ENCODE measurements around the gene TNKS2. TPM values are rescaled to one million over a fixed set of nuclear protein-coding genes. Genes with fewer than 3 reads are reported as not detected.
"Not testable (repeated sequence)": the region's sequence is repeated elsewhere in the genome, so short reads cannot be mapped to it uniquely, and the experiment has no call there.

TNKS2 gene
- total RNA-seq, 1 donor from 2014 or later, result 36.3 TPM

DNA sequence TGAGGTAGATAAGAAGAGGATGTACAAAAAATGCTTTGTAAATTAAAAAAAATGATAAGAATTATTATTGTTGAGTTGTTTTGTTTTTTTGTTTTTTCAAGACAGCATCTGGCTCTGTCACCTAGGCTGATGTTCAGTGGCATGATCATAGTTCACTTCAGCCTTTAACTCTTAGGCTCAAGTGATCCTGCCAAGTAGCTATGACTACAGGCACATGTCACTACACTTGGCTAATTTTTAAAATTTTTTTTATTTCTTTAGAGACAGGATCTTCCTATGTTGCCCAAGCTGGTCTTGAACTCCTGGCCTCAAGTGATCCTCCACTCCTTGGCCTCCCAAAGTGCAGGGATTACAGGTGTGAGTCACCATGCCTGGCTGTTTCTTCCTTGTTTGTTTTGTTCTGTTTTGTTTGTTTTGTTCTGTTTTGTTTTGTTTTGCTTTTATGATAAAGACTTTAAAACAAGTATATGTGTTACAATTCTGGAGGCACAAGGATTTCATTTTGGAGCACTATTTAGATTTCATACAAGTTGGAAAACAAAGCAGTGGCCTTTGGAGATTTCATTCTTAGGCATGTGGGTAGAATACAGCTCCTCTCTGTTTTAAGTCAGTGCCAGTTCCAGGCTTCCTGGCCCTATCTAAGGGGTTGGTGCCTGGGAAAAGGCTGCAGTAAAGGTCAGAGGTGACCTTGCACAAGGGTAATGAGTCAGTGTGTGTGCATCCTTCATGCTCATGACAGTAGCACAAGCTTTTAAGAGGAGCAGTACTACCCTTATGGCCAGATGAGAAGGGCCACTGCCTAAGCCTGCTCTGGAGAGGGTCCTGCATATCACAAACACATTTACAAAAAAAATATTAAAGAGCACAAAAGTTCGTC is 93.1 kb downstream of the TNKS2 start:
- no peaks in the 10 kb centered on the region for H3K9me3 ChIP-seq
- peaks cover 14% of the 10 kb centered on the region for H3K4me1 ChIP-seq
- TF ChIP-seq, protein P1, sequence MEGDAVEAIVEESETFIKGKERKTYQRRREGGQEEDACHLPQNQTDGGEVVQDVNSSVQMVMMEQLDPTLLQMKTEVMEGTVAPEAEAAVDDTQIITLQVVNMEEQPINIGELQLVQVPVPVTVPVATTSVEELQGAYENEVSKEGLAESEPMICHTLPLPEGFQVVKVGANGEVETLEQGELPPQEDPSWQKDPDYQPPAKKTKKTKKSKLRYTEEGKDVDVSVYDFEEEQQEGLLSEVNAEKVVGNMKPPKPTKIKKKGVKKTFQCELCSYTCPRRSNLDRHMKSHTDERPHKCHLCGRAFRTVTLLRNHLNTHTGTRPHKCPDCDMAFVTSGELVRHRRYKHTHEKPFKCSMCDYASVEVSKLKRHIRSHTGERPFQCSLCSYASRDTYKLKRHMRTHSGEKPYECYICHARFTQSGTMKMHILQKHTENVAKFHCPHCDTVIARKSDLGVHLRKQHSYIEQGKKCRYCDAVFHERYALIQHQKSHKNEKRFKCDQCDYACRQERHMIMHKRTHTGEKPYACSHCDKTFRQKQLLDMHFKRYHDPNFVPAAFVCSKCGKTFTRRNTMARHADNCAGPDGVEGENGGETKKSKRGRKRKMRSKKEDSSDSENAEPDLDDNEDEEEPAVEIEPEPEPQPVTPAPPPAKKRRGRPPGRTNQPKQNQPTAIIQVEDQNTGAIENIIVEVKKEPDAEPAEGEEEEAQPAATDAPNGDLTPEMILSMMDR (IDR thresholded peaks at IDR 0.05), result no peak
- no peak for TF ChIP-seq POLR2A (IDR thresholded peaks at IDR 0.05)
- no peak for TF ChIP-seq POLR2AphosphoS5 (IDR thresholded peaks at IDR 0.05; ENCODE audit: insufficient read depth in 1 of 2, low read depth in 1 of 2)
- DNase-seq (ENCODE audit: extremely low spot score in 2 of 2), result no peak
- H3K4me3 ChIP-seq, result no peak overlapping the region
- no peaks in the 10 kb centered on the region for H3K36me3 ChIP-seq
- intact Hi-C loops (cut with DNase I), result no loop called here
- H3K27me3 ChIP-seq, result no peaks in the 10 kb centered on the region
- H3K27ac ChIP-seq, result no peak overlapping the region

DNA sequence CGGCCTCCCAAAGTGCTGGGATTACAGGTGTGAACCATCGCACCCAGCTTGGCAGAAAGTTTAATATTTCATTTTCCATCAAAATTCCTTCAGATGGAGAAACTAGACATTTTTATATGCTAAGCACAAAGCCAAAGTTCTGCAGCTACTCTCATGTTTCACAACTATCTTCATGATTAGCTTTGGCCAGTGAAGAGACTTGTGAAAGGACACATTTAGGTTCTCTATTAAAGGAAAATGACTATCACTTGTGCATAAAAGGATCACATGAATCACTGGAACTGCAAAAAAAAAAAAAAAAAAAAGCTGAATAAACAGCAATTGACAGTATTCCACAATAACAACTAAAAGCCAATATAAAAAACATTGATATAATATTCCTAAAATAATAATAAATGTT is 94.8 kb downstream of the TNKS2 start:
- intact Hi-C loops (cut with DNase I), result no loop called here
- no peaks in the 10 kb centered on the region for H3K36me3 ChIP-seq

DNA sequence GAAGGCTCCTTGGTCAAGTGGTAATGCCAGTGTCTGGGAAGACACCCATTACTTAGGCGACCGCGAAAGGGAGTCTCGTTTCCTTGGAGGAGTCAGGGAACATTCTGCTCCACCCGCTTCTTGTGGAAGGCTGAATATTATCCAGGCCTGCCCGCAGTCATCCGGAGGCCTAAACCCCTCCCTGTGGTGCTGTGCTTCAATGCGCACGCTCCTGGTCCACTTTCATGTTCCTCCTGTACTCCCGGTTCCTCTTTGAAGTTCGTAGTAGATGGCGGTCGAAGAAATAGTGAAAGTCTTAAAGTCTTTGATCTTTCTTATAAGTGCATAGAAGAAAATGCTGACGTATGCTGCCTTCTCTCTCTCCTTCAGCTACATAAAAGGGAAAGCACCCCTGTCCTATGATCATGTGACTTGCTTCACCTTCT is 96.0 kb downstream of the TNKS2 start:
- H3K27me3 ChIP-seq; DNase-seq (ENCODE audit: extremely low spot score in 2 of 2); intact Hi-C loops (cut with DNase I); H3K27ac ChIP-seq; H3K36me3 ChIP-seq; H3K4me1 ChIP-seq; H3K9me3 ChIP-seq; H3K4me3 ChIP-seq: not testable (repeated sequence)

More for the DNA sequence above, 94.8 kb downstream of the TNKS2 start:
- peaks cover 4% of the 10 kb centered on the region for H3K4me1 ChIP-seq
- no peaks in the 10 kb centered on the region for H3K9me3 ChIP-seq
- DNase-seq (ENCODE audit: extremely low spot score in 2 of 2), result no peak
- H3K27ac ChIP-seq, result no peak overlapping the region
- no peak overlapping the region for H3K4me3 ChIP-seq
- H3K27me3 ChIP-seq, result no peaks in the 10 kb centered on the region
- TF ChIP-seq POLR2A (IDR thresholded peaks at IDR 0.05), result no peak
- TF ChIP-seq, protein P1 (IDR thresholded peaks at IDR 0.05), result no peak
- no peak for TF ChIP-seq POLR2AphosphoS5 (IDR thresholded peaks at IDR 0.05; ENCODE audit: insufficient read depth in 1 of 2, low read depth in 1 of 2)

DNA sequence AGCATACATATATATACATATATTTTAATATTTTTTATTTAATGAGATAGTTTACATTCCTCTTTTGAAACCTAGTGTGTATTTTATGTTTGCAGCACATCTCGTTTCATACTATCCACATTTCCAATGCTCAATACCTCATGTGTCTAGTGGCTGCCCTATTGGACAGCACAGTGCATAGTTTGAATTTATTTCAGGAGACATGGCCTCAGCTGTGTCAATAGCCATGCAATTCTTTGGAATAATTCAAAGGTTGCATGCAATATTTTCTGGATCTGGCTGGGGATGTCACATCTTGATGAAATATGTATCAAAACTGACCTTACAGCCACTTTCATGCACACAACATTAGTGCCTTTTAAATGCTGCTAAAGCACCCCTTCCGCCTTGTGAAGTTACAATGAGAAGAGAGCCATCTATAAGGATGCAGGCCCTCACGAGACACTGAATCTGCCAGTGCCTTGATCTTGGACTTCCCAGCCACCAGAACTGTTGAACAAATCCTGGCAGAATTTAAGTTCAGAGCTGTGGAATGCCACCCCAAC is 98.1 kb downstream of the TNKS2 start:
- H3K36me3 ChIP-seq, result no peaks in the 10 kb centered on the region
- no peak for TF ChIP-seq POLR2A (IDR thresholded peaks at IDR 0.05)
- TF ChIP-seq, protein P1 (IDR thresholded peaks at IDR 0.05), result no peak
- no peak for TF ChIP-seq POLR2AphosphoS5 (IDR thresholded peaks at IDR 0.05; ENCODE audit: insufficient read depth in 1 of 2, low read depth in 1 of 2)
- H3K4me3 ChIP-seq, result no peak overlapping the region
- DNase-seq (ENCODE audit: extremely low spot score in 2 of 2), result no peak
- H3K27ac ChIP-seq, result no peak overlapping the region
- intact Hi-C loops (cut with DNase I), result no loop called here
- no peaks in the 10 kb centered on the region for H3K27me3 ChIP-seq
- H3K4me1 ChIP-seq, result no peaks in the 10 kb centered on the region
- no peaks in the 10 kb centered on the region for H3K9me3 ChIP-seq

DNA sequence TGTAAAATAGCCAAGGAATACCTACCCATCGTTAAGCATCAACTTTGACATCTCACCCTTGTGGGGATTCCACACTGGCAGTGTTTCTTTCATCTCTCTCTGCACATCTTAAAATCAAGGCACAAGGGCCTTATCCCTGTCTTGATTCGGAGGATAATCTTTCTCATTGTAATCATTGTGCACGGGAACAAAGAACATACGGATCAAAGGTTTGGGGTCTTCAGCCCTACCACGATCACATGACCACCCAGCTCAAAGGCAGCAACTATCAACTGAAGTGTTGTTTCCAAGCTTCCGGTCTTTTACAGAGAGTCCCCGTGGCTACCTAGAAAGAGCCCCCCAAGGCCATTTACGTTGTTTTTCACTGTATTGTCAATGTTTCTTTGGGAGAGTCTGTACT is 99.2 kb downstream of the TNKS2 start:
- DNase-seq (ENCODE audit: extremely low spot score in 2 of 2), result no peak
- no peak for TF ChIP-seq POLR2A (IDR thresholded peaks at IDR 0.05)
- TF ChIP-seq, protein P1 (IDR thresholded peaks at IDR 0.05), result no peak
- TF ChIP-seq POLR2AphosphoS5 (IDR thresholded peaks at IDR 0.05; ENCODE audit: insufficient read depth in 1 of 2, low read depth in 1 of 2), result no peak
- H3K27me3 ChIP-seq, result no peaks in the 10 kb centered on the region
- H3K9me3 ChIP-seq, result no peaks in the 10 kb centered on the region
- intact Hi-C loops (cut with DNase I), result no loop called here
- no peaks in the 10 kb centered on the region for H3K4me1 ChIP-seq
- H3K36me3 ChIP-seq, result no peaks in the 10 kb centered on the region
- no peak overlapping the region for H3K4me3 ChIP-seq
- no peak overlapping the region for H3K27ac ChIP-seq
